GM12892 (cell line): ENCODE measurements around the gene CENPP. TPM values are rescaled to one million over a fixed set of nuclear protein-coding genes. Genes with fewer than 3 reads are reported as not detected.
A peak's percentile ranks its signal among the peaks of the same experiment; 100 is the strongest.

Experiments
- DNase-seq: peaks from one replicate; pipeline ENCODE4 v3.0.0; 2011; ENCODE audit not compliant: insufficient read length
- FAIRE-seq: peaks from 2 replicates; lab custom pipeline; 2011; peaks lifted over from hg19 to GRCh38; lab: Jason Lieb, UNC
- POLR2A ChIP-seq: IDR thresholded peaks from 2 replicates; pipeline ENCODE4 v1.6.1; 2011; ENCODE audit warnings: low read depth, low read length, control low read depth
- POLR2AphosphoS5 ChIP-seq: IDR thresholded peaks from 2 replicates; pipeline ENCODE4 v1.6.1; 2011; ENCODE audit warnings: low read depth, low read length, control low read depth
- TAF1 ChIP-seq: IDR thresholded peaks from 2 replicates; pipeline ENCODE4 v1.6.1; 2011; ENCODE audit warnings: low read depth, mild to moderate bottlenecking, control low read depth, low read length, borderline replicate concordance
- polyA plus RNA-seq: library from polyadenylated mRNA; unstranded; fragments of >200 nt; gene quantifications from one replicate; pipeline ENCODE4 v1.2.1, GENCODE V29; 2012; ENCODE audit warnings: missing spikeins, inconsistent platforms; ENCODE audit not compliant: missing spikeins

Gene CENPP
- polyA plus RNA-seq: 14.2 TPM

- TF ChIP-seq TAF1 (peak; percentile 95), POLR2AphosphoS5 (peak; percentile 93), POLR2A (peak; percentile 92)
- peak; percentile 77 for DNase-seq
- peak; percentile 96 for FAIRE-seq
Observed at GRCh38 chr9:92325269-92325990, at the start of gene CENPP, which contains the start of gene NOL8. Gene CENPP (plus strand): TSS chr9:92325953. Gene NOL8 (minus strand): TSS chr9:92325350. CDS start chr9:92324161, 1,189 bp downstream.

- no peak for FAIRE-seq
- no peak for DNase-seq
- TF ChIP-seq TAF1 (no peak), POLR2A (no peak), POLR2AphosphoS5 (no peak)
Observed at GRCh38 chr9:92276331-92277032, 49.3 kb upstream of the CENPP start.

DNA sequence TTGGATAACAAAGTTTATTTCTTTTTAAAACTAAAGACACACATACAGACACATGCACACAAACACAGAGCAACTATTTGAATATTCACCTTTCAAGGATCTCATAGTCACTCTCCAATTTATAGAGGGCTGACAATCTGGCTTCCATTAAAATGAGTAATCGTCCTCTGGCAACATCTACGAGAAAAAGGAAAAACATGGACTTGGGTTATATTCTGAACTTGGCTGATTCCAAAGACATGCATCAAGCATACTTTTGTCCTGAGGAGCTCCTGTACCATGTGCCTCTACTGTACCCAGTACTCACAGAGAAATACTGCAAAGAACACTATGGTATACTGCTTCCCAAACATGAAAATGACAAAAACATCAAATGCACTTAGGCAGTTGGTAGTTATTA, 47.6 kb upstream of the CENPP start:
- no peak for DNase-seq
- TF ChIP-seq POLR2A (no peak), TAF1 (no peak), POLR2AphosphoS5 (no peak)
- no peak for FAIRE-seq

DNA sequence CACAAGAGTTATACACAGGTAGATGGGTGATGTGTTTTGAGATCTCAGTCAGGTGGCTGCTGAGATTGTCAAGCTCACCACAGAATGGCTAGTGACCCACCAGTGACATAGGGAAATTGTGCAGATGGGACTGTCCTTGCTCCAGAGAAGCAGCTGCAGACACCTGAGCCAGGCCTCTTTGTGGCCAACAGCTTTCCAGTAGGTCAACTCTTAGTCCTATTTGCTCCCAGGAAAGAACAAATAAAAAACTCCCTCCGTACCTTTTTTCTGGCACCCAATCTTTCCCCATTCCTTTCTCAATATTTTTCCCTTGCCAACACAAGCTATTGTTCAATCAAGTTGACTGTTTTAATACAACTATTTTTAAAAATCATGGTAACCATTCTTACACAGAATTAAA, 46.5 kb upstream of the CENPP start:
- FAIRE-seq: no peak
- TF ChIP-seq POLR2AphosphoS5 (no peak), POLR2A (no peak), TAF1 (no peak)
- DNase-seq: no peak

- no peak for DNase-seq
- TF ChIP-seq TAF1 (no peak), POLR2A (no peak), POLR2AphosphoS5 (no peak)
- no peak for FAIRE-seq
Observed at GRCh38 chr9:92289708-92290390, 35.9 kb upstream of the CENPP start.

DNA sequence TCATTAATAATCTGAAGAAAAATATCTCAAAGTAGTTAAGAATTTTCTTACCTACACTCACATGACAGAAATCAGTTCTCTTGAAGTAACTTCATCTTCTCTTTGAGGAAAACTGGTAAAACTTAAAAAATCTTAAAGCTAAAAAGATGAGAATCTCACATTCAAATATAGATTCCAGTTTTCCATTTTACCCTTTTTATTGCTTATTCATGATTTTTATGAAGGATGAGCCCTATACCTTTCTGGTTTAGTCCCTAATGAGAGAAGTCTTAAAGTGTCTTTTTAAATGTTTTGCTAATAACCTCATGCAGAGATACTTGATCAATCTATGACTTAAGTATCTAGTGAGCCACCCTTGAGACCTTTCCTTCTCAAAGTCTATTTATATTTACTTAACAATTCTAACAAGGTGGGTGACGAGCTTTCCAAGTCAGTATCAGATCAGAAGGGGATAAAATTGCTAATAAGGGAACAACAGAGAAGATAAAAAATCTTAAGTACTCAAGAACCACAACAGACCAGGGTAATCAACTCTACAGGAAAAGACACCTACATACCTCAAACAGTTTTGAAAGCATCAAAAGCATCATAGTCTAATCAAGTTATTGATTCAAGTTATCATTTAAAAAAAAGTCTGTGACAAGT, 34.8 kb upstream of the CENPP start:
- no peak for DNase-seq
- TF ChIP-seq TAF1 (no peak), POLR2A (no peak), POLR2AphosphoS5 (no peak)
- no peak for FAIRE-seq

GRCh38 chr9:92291577-92291976, 34.2 kb upstream of the CENPP start:
- FAIRE-seq: no peak
- TF ChIP-seq POLR2AphosphoS5: no peak
- TF ChIP-seq TAF1: no peak
- no peak for TF ChIP-seq POLR2A
- DNase-seq: no peak

- TF ChIP-seq TAF1 (no peak), POLR2A (no peak), POLR2AphosphoS5 (no peak)
- DNase-seq (no peak), FAIRE-seq (no peak)
Observed at GRCh38 chr9:92292338-92293074, 33.2 kb upstream of the CENPP start.

- FAIRE-seq (no peak), DNase-seq (no peak)
- TF ChIP-seq TAF1 (no peak), POLR2AphosphoS5 (no peak), POLR2A (no peak)
Observed at GRCh38 chr9:92293075-92293354, 32.7 kb upstream of the CENPP start.

DNA sequence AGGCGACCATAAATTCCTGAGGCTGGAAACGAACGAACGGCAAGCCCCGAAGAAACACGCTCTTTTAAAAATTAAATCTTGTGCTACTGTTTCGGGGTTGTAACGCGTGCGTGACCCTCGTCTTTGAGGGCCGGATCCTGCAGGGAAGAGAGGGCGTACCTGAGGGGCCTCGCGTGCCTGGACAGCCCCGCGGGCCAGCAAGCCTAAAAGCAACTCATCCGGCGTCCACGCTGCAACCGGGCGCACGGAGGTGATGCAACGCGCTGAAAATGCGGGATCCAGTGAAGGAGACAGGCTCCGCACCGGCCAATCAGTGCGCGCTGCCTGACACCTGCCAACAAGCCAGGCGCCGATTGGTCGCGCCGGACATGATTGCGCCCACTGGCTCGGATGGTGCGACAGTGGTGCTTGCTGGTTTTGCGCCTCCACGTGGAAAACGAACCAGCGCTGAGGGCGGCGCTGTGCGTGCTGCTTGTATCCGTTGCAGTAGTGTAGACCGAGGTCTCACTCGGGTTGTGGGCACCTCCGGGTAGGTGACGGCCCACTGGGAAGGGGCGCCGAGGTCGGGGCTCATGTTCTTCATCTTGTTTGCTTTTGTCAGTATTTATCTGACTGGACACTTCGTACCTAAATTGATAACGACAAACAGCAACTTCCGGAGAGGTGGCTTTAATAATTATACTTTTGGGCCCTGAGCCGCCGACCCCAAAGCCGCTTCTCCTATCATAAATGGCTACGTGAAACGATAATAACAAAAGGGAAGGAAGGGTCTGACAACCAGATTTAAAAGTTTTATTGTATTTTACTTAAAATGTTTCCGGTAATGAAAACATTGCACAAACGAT, 32.1 kb upstream of the CENPP start, which contains the start of gene IARS1:
IARS1 (minus strand) TSS at position 246 of the 845 bp plus-strand sequence. CDS start 4,278 bp downstream, outside the sequence.
- FAIRE-seq (peak; percentile 96), DNase-seq (peak; percentile 82)
- TF ChIP-seq POLR2A (peak; percentile 95), POLR2AphosphoS5 (peak; percentile 96), TAF1 (peak; percentile 50; the same call in 1 of the 2 replicates)
